T follicular helper cell (primary cell): ENCODE data around the gene CTAGE9.
"Not testable (repeated sequence)": the region's sequence is repeated elsewhere in the genome, so short reads cannot be mapped to it uniquely, and the experiment has no call there.

Experiments used
- DNase-seq: peaks from one replicate; pipeline ENCODE4 v3.0.0-alpha.2; 2020; ENCODE audit warnings: low read depth

CTAGE9 gene

DNA sequence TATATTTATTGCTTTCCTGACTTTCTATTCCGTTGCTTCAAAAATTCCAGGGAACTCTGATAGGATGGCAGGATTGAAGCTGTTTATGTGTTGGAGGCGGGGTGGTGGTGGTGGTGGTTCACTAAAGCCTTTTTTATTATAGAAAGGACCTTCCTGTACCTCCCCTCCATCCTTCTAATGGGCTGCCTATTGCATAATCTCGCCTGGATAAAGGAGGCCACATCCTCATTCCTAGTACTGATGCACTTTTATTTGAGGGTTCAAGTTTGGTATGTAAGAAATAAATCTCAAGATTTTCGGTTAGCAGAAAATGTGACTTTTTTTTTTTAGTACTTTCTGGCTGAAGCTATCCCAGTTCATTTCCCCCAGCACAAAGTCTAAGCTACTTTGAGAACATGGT is 18.7 kb upstream of the CTAGE9 start:
- no peak for DNase-seq

DNA sequence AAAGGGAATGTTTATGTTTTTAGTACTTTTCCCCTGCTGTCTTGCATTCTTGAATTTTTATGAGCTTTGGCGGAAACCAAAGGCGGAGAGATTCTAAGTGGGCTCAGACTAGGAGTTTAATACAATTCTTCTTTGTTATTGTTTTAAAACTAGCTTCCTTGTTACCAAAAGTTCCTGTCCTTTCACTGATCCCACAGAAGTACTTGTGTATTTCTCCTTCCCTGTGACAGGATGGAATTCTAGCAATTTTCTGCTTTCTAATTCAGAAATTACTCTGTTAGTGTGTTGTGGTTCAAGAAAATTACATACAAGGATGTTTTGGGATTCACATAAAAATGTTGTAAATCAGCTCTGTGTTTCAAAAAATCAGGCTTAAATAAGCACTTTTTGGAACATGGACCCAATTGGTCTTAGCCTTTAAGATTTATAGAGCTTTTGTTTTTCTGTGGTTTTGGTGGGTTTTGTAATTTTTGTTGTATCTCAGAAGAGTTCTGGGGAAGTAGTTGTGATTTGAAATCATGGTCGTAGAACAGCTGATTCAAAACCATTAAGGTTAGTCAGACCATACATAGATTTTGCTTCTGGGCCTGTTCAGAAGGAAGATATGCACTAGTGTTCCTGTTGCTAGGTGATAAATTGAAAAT is 17.6 kb upstream of the CTAGE9 start:
- DNase-seq, result no peak

DNA sequence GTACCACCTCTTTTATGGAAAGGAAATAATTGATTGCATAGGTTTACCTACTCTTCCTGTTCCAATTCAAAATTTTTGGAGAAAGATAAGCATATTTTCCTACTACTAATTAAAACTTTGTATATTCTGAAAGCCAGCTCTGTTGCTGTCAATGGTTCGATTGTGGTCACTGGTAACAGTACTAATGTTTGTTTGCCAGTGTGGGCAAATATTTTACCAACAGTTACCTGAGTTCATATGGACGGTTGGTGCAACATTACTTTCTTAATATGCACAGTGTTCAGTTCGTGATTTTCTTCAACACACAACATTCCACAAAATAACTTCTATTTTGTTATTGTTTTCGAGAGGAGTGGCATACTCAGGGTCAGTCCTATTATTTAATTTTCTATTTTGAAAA is 17.1 kb upstream of the CTAGE9 start:
- no peak for DNase-seq

DNA sequence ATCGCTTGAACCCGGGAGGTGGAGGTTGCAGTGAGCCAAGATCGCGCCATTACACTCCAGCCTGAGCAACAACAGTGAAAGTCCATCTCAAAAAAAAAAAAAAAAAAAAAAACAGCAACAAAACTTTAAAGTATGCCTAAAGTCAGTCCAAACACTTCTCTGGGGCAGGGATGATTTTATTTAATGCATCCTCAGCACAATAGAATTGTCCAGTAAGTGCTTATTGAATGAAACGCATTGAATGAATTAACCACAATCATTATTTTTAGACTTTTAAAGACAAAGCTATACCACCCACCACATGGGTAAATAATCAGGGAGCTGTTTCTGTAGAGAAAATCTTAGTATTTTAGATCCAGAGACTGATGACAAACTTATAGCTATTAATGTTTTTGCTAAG is 16.6 kb upstream of the CTAGE9 start:
- no peak for DNase-seq

DNA sequence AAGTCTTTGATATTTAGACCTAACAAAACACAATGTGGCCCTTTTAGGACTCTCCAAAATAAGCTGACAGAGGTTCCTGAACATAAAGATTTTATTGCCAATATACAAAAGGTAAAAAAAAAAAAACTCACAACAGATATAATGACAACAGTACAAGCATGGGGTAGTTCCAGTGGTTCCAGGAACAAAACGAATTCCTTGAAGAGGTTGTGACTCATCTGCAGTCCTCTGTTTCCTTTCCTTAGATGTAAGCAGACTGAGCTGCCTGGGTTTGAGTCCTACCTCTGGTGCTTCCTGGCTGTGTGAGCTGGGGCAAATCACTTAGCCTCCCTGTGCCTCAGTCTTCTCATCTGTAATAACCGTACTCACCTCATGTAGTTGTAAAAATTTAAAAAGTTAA is 13.3 kb upstream of the CTAGE9 start:
- DNase-seq, result no peak

DNA sequence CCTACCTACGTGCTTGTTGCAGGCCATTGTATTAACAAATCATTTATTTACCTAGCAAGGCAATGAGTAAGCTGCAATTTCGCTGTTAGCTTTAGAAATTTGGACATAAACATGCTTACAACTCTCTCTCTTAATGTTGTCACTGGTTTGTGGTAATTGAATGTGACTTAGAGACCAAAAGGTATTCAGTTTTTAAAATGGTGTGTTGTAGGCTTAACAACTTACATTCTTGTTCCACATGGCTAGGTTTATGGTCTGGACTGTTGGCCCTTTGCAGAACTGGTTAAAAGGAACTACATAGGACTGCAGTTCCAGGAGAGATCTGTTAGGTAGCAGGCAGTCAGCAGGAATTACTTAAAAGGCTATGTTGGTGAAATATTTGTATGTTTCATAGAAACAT is 10.3 kb upstream of the CTAGE9 start:
- no peak for DNase-seq

DNA sequence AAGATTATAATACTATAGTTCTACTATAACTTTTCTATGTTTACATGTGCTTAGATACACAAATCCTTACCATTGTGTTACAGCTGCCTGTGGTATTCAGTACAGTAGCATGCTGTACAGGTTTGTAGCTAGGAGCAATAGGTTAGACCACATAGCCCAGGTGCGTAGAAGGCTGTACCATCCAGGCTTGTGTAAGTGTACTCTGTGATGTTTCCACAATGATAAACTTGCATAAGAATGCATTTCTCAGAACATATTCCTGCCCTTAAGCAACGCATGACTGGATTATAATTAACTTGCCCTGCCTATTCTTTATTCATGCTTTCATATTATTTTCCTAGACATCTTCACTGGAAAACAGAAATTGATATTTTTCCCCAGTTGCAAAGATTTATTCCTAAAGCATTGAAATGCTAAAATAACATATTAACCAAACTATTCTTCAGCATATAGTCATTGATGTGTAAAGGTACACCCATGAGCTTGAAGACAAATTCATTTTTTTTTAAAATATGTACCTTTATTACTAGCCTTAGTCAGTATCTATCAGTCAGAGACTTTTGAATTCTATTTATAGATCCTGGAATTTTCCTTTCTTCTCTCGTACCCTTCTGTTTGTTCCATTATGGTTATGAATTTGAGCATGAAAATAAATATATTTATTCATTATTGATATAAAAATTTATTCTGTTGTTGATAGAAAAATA is 7.2 kb upstream of the CTAGE9 start:
- DNase-seq, result no peak

DNA sequence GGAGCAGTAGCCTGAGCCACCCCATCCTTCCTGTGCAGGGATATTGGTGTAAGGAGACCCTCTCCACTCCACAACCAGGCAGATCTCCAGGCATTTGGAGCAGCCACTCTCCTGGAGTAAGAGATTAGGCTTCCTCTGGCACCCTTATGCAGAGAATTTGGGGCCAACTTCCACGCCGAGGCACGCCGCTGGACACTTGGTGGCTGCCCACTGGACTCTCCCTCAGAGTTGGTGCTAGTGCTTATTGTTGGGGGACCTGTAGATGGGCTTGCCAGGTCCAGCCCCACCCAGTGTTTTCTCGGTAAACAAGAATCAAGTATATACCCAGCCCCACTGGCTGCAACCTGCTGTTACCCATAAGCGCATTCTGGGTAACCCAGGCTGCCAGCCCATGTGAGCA is 4.8 kb upstream of the CTAGE9 start:
- DNase-seq, result not testable (repeated sequence)

DNA sequence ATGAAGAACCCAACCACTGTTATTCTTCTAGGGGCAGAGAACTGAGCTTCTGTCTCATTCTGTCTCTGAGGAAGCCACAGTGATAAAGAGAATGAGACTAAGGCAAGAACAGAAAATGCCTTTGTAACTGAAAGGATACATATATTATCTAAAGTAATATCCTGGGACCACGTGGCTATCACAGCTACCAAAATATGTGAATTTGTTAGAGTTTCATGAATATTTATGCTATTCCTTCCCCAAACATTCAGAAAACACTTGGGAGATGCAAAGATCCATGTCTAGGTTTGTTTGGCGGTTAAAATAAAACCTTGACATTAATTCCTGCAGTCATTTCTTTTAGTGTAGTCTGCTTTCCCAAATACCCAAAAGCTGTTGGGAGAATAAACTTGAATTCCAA is 6.9 kb downstream of the CTAGE9 start:
- DNase-seq, result not testable (repeated sequence)

DNA sequence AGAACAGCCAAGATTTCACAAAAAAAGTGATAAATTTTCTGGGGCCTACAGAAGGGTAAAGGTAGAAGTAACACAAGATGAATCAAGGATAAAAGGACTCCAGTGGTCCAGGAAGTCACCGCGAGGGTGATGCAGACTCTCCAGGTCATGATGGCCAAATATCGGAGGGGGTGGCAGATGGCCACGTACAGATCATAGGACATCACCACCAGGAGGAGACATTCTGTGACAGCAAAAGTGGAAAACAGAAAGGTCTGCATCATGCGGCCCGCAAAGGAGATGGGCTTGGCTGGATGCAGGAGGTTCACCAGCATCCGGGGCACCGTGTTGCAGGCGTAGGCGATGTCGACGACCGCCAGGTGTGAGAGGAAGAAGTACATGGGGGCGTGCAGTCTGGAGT is 10.0 kb downstream of the CTAGE9 start:
- DNase-seq, result not testable (repeated sequence)

DNA sequence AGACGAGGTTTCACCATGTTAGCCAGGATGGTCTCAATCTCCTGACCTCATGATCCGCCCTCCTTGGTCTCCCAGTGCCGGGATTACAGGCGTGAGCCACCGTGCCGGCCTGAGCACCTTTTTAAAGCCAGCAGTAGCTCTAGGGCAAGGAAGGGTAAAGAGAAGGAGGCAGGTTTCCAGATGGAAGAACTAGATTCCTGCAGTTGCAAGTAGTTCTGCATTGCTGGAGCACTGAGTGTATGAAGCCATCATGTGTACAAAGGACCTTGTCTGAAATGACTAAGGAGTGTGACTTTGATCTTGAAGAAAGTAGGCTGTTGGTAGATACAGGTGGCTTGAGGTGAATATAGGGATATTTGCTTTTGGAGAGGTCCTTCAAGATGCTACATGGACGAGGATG is 13.9 kb downstream of the CTAGE9 start:
- DNase-seq, result no peak

DNA sequence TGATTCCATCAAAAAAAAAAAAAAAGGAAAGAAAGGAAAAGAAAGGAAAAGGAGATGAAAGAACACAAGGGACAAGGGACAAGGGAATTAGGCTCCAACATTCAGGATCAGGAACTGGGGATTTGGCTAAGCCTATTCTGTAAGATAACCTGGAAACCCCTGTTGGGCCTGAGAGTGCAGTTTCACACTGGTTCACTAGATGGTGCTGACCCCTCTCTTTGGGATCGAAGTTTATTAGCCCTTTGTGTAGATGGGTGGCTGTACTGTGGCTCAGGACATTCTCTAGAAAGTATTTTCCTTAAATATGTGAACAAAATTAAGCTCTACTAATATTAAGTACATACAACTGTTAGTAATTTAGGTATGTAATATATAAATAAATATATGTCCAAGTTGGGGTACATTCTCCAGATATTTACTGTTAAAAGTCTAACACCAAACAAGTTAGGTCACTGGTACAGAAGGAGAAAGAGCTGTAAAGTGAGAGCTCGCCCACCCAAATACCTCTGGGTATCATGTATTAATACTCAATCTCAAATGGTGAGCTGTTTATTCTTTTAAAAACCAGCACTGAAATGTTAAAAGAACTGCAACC is 15.9 kb downstream of the CTAGE9 start:
- DNase-seq, result no peak

DNA sequence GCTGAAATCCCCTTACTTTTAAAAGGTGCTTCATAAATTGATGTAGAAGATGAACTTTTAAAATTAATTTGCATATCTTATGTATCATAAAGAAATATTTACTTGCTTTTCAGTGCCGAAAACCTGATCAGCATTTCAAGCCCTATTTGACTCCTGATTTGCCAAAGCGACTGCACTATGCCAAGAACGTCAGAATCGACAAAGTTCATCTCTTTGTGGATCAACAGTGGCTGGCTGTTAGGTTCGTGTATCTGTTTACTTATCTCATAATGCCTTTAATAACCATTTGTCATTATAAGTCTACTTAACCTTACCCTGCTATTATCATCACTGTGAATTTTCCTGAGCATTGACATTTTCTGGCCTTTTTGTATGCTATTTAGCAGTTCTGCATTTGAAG is 17.4 kb downstream of the CTAGE9 start:
- DNase-seq, result no peak

DNA sequence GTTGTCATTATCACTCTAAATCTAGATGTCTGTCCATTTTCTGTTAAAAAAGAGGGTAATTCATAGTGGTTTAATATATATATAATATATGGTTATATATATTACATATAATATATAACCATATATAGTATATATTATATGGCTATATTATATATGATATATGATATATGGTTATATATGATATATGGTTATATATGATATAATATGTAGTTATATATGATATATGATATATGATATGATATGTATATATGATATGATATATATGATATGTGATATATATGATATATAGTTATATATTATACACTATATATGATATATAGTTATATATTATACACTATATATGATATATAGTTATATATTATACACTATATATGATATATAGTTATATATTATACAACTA is 18.2 kb downstream of the CTAGE9 start:
- DNase-seq, result no peak

DNA sequence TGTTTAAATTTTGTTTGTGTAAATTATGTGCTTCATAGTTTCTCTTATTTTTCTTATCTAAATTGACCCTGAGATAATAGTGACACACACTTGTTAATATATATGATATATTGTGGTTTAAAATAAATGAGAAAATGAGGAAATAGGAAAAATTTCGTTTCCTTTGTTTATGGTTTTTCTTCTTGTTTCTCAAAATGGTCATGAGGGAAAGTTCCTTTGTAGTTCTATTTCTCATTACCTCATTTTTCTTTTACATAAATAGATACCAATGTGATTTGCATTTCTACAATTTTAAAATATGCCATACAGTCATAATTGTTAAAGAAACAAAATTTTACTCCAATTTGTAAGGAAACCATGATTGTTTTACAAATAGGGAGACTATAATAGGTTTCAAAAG is 18.8 kb downstream of the CTAGE9 start:
- no peak for DNase-seq

DNA sequence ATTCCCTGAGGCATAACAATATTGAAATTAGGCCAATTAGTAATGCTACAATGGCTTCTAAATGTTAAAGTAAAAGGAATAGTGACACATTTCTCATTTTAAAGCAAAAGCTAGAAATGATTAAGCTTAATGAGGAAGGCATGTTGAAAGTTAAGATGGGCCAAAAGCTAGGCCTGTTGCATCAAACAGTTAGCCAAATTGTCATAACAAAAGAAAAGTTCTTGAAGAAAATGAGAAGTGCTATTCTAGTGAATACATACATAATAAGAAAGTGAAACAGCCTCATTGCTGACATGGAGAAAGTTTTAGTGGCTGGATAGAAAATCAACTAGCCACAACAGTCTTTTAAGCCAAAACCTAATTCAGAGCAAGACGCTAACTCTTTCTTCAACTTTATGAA is 22.5 kb downstream of the CTAGE9 start:
- DNase-seq, result no peak

DNA sequence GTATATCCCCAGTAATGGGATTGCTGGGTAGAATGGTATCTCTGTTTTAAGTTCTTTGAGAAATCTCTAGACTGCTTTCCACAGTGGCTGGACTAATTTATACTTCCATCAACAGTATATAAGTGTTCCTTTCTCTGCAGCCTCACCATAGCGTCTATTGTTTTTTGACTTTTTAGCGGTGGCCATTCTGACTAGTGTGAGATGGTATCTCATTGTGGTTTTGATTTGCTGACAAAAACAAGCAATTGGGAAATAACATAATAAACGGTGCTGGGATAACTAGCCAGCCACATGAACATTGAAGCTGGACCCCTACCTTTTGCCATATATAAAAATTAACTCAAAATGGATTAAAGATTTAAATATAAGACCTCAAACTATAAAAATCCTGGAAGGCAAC is 23.8 kb downstream of the CTAGE9 start:
- DNase-seq, result no peak

DNA sequence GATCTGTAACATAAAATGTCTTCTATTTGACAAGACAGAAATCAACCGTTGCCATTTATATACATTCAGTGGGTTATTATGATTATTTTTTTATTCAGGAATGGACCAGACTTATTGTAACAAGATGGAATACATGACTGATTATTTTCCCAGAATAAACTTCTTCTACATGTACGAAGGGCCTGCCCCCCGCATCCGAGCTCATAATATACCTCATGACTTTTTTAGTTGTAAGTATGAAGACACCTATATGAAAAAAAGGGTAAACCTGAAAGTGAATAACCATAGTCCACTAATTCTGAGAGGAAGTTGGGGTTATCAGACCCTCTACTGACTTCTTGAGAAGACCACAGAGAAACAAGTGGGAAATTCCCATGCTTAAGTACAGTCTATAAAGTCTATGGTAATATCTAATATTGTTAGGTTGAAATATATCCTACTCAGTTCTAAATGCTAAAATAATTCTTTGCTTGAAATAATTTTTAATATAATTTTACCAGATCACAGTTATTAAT is 25.5 kb downstream of the CTAGE9 start:
- DNase-seq, result no peak

DNA sequence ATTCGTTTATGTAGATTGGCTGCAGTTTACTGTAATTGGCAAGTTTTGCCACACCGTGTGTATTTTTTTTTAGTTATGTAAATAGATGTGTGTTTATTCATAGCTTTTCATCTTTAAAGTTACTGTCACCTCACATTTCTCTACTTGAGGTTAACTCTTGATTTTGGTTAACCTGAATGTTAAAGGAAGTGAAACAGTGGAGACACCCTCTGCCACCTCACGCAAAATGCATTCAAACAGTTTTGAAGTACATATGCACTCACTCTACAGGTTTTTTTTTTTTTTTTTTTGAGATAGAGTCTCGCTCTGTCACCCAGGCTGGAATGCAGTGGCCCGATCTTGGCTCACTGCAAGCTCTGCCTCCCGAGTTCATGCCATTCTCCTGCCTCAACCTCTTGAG is 27.3 kb downstream of the CTAGE9 start:
- DNase-seq, result no peak

DNA sequence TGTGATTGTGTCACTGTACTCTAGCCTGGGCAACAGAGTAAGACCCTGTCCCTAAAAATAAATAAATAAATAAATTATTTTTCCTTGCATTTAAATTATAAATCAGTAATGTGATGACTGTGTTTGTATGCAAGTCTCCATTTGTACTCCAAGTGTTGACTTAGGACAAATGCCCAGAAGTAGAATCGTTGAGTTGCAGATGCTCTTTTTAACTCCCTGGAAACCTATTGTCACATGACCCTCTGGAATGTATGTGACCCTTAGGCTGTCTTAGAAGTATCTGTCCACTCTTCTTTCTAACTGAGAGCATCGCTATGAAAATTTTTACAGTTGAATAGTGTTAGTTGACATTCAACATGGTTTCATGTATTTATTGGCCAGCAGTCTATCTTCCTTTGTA is 28.4 kb downstream of the CTAGE9 start:
- DNase-seq, result no peak

DNA sequence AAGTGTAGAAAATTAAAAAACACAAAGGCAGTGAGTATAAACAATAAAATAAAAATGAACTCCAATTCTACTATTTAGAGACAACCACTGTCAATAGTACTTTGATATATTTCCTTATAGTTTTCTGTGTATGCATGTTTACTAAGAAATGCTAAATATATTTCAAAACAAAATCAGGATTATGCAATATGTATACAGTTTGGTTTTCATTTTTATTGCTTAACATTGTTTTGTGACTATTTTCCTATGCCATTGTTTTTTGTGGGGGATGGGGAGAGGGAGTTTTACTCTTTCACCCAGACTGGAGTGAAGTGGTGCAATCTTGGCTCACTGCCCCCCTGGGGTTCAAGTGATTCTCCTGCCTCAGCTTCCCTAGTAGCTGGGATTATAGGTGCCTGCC is 29.2 kb downstream of the CTAGE9 start:
- DNase-seq, result no peak

DNA sequence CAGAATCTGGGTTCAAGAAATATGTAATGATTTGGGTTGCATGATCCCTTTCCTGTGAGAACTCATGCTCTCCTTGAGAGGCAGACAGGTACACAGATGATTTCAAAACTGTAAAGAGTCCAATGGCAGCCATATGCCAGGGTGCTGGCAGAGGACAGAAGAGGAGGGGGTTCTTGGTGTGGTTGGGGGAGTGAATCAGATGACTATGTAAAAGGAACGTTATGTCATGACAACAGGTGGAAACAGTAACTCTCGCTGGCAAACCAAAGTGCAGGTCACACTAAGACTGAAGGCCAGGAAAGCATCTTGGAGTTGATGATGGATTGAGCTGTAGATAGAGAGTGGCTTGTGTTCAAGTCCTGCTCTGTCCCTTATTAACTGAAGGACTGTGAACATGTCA is 29.9 kb downstream of the CTAGE9 start:
- no peak for DNase-seq

DNA sequence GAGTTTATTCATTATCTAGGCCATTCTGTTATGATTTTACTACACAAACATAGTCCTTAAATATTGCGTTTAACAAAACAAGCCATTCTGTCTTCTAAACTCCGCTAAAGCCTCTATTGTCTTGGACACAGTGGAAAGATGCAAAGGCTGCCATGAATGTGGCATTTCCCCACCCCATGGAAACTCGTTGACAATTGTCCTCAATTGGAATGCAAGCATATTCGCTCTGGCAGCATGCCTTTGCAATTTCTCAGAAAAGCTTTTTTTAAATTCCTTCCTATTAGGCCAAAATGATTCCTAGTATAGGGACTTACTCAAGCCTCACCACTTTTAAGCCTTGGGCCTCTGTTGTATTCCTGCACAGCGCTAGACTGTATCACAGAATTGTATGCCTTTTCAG is 32.4 kb downstream of the CTAGE9 start:
- DNase-seq, result no peak

DNA sequence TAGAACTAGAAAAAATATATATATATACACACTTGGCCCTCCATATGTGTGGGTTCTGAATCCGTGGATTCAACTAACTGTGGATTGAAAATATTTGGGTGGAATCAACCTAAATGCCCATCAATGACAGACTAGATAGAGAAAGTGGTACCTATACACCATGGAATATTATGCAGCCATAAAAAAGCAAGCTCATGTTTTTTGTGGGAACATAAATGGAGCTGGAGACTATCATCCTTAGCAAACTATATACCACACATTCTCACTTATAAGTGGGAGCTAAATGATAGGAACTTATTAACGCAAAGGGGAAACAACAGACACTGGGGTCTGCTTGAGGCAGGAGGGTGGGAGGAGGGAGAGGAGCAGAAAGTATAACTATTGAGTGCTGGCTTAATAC is 37.6 kb downstream of the CTAGE9 start:
- no peak for DNase-seq
